HG02885 (cell line): ENCODE data around the gene SASH1.

ENCODE experiments used
- ATAC-seq: cut with Tn5 transposase; IDR thresholded peaks from one replicate; pipeline ENCODE4 v1.9.1; 2021; ENCODE audit warnings: mild to moderate bottlenecking; ENCODE audit not compliant: unreplicated experiment, poor library complexity

The SASH1 gene

DNA sequence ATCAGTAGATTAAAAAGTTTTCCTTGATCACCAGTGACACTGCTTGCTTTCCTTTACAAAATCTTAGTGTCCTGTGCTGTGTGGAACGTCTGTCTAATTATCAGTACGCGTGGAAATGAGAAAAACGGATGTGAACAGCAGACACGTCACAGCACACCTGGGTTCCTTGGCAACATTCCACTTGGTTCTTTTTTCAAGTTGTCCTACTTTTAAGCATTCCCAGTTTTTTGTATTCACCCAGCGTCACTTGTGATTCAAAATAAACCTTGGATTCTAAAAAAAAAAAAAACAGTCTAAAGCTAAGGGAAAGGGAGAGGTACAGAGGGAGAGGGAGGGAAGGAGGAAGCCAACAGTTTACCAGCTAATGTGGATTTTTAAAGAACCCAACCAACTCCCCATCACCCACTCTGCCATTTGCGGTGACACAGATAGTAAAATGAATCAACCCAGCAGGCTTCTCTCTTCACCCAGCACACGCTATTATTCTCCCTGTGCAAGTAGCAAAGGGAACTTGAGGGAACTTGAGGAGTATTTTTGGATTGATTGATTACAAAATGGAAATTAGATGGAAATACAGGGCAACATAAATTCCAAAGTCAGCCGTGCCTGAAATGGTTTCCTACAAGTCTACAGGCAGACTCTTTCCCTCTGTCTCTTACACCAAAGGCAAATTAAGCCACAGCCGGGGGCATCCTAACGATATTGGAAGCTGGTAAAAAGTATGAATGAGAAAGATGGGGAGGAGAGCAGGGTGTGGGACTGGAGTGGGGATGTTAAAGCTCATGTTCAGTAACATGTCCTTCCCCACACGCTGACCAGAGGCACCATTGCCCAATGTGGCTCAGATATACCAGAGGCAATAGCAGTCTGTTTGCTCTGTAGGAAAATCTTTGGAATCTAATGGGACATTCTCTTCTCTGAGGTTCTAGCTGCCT is 129.8 kb downstream of the SASH1 start:
- no peak for ATAC-seq

DNA sequence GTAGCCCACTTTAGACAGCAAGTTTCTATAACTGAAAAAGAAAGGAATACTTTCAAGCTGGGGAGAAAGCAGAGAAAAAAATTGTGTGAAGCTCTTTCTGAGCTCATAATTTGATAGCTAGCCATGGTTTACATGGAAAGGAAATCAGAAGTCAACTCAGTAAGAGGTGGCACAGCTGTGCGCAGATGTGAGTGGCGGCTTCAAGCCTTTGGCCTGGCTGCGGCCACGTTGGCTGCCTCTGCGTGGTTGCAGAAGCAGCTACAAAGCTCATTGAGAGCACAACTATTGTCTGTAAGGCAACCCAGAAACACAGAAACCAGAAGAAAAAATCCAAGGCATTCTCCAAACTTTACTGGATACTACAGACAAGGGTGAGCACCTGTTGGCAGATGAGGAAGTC is 136.9 kb downstream of the SASH1 start:
- no peak for ATAC-seq

DNA sequence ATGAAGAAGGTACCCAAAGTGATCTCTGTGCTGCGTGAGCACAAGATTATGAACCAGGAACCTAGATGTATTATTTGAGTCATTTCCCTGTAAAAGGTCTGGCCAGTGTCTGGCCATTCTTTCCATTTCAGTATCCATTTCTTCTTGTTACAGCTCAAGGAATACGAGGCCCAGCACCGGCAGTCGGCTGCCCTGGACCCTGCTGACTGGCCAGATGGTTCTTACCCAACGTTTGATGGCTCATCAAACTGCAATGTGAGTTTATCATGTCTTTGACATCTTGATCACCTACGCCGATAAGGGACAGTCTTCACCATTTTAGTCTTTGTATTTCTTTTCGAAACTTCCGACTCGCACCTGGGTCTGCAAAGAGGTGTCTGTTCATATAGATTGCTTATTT is 144.8 kb downstream of the SASH1 start:
- no peak for ATAC-seq

DNA sequence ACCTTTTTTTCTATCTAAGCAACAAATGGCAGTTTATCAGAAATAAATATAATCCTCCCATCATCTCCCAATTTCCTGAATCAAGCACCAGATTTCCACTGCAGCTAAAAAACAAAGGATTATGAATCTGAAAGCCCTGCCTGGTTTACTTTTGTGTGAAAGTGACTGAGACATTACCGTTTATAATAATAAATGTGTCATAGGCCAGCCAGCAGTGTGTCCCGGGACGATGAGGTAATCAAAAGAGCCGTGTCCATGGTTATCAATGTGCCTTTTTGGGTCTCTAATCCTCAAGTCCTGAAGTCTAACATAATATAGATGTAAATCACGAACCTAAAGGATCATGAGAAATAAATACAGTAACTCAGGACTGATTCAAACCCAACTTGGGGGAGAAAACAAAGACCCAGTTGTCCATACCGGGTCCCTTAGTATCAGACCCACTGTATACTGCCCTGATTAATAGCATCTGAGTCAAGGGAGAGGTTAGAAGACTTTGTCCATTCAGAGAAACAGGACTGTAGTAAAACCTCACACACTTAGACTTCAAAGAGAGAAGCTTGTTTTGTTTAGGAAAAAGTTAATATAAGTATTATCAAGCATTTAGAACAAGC is 149.1 kb downstream of the SASH1 start:
- no peak for ATAC-seq

DNA sequence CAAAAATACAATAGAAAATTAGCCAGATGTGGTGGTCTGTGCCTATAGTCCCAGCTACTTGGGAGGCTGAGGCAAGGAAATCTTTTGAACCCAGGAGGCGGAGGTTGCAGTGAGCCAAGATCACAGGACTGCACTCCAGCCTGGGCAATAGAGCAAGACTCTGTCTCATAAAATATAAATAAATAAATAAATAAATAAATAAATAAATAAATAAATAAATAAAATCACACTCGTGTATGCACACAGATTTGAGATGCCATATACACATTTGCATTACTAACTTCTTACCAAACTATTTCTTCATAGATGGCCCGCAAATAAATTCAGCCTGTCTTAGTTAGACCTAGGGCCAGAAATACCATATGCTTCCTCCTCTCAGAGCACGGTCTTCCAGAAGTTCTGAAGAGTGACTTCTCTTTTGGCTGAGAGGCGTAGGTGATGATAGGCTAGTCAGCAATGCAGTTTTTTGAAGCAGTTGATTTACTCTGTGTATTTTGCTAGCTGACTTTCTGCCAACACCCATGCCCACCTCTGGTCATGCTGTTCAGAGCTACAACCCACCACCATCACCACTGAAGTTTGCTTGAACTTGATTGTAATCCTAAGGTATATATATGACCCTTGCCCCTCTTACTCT is 150.1 kb downstream of the SASH1 start:
- no peak for ATAC-seq

DNA sequence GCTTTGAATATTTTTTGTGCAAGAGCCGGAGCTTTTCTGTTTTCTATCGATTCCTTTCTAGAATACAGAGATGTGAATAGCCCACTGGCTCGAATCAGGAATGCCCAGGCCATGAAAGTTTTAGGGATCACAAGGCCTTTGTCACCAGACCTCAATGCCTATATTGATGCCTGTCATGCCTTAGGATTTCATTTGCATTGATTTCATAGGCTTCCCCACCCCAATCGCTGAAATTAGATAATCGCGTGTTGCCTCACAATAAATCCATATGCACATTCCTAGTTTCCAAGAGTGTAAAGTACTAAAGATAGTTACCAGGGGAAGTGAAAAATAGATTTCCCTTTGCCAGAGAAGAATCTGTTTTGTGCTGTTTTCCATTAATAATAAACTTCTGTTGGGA is 150.8 kb downstream of the SASH1 start:
- ATAC-seq, result no peak

DNA sequence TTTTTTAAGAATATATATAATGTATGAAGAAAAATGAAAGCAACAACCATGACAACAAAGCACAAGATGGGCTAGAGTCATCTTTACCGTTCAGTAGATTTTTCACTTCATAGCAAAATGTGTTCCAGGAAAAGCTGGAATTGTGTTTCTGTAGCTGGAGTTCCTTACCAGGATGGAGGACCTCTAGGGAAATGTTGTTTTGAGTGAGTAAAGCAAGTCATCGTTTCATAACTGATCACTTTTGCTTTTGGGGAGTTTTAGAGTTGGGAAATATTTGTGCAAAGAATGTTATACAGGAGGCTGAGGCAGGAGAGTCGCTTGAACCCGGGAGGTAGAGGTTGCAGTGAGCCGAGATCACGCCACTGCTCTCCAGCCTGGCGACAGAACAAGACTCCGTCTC is 151.6 kb downstream of the SASH1 start:
- no peak for ATAC-seq

DNA sequence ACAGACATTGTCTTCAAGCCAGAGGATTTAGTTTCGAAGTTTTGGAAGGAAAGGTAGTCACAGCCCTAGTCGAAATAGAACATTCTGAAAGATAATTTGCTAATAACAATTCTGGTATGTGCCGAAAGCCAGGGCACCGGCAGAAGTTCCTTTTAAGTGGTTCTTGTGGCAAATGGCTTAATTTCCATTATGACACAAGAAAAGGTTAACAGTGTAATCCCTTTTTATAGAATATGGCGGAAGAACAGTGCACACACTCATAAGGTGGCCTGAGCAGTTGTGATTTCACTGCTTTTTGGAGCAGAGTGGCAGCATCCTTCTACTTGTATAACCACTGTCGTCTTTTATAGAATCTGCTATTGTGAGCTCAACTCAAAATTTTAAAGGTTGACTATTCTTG is 152.4 kb downstream of the SASH1 start:
- peak; percentile 86 for ATAC-seq

DNA sequence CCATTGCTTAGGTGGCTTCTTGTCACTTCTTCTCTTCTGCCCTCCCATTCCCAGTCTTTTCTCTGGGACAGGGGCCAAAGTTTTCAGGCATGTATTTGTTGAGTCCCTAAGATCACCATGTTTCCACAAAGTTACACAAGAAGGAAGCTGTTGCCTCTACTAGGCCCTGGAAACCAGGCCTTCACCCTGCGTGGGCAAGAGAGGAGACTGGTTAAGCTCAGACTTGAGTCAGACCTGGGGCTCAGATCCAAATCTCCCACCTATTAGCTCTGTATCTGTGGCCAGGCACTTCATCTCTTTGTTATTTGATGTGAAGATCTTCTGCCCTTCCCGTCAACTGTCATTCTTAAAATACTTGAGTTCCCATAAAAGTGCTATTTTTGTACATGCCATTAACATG is 154.6 kb downstream of the SASH1 start:
- no peak for ATAC-seq

DNA sequence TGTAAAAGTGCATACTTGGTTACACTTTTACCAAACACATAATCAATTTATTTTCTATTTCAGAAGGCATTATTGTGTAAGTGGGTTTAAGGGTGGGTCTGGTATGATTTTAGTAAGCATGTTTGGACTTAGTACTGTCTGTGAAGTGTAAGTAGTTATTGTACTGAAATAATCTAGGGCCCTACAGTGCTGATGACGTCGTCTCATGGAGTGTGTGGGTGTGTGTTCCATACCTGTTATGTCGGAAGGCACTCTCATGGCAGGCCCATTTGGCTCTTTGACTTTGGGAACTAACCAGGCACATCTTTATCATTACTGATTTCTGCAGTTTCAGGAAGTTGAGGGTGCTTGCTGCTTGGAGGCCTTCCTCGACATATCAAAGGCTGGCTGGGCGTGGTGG is 155.1 kb downstream of the SASH1 start:
- ATAC-seq, result no peak

DNA sequence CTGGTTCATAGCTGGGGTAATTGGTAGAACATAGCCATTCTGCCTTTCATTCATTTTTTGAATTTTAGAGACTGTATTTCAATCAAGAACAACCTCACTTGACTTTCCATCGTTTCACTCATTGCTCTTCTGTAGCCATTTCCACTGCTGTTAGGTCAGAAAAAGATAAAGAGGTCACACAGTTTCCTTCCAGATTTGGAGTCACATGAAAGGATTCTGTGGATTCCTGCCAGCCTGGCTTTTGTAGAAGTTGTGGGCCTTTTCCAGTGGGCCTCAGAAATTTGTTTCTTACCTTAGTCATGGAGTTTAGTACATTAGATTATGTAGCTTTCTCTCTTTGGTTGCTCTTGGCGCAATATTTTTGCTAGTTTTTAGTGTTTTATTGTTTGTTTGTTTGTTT is 157.8 kb downstream of the SASH1 start:
- no peak for ATAC-seq

DNA sequence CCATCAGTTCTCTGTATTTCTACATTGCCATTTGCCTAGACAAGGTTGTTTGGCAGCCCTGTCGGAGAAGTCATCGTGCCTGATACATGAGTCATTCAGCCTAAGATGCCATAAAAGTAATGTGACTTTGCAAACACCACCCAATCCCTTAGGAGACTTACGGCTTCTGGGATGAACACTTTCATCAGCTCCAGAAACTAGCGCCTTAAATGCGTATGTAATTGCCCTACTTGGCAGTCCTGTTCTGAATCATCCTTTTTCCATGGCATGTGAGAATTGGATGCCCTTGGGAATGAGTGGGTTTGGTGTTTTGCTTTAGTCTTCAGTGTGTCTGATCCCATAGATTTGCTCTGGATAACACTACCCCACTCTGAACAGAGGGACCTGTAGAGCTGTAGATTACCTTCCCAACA is 158.5 kb downstream of the SASH1 start:
- ATAC-seq, result no peak

DNA sequence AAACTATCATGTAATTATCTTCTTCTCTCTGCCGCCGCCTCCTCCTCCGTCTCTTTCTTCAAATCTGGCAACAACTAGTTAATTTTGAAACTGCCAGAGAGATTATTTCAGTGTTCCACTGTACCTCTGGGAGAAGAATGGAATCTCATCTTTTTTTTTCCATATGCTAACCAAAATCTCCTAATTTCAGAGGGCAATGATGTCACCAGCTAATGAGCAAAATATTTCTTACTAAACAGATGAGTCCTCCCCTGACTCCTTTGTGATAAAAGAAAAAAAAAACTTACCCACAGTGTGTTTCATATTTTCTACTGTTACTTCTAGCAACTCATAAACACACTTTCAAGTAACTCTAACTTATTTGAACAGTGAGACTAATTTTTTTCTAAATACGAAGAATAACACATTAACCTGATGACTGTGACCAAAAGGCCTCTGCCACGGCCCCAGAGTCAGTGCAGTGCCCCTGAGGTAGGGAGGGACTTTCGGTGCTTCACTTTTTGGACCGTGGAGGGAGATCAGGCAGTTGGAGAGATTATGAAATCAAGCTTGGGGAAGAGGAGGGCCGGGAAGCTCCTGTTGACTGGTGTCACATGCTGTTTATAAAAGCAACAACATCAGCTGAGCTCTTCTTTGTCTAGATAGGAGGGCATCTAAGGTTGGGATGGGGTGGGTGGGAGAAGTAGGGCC is 159.6 kb downstream of the SASH1 start:
- no peak for ATAC-seq

DNA sequence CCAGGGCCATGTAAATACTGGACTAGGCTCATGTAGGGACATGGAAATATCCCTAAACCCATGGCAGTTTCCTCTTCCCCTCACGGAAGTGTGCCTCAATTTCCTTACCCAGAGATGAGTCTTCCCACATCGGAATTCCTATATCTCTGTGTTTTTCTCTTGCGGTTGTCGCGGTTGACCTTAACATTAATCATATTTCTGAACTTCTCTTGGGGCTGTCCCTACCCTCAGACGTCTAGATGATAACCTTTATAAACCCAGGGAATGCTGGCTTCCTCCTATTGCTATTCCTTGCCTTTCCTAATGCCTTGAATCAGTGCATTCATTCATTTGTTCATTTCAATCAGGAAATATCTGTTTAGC is 160.1 kb downstream of the SASH1 start:
- no peak for ATAC-seq

DNA sequence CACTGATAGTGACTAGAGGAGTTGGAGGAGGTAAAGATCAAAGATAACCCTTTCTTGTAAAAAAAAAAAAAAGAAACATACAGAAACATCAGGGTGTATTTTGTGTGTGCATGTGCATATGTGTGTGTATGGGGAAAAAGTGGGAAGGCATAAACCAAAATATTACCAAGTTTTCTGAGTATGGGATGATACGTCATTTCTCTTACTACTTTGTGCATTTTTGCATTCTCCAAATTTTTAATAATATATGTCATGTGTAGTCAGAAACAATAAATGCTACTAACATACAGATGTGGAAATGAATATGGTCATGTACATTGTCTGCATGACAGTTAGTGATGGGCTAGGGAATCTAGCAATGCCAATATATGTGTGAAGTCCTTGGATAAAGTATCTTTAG is 161.1 kb downstream of the SASH1 start:
- no peak for ATAC-seq

DNA sequence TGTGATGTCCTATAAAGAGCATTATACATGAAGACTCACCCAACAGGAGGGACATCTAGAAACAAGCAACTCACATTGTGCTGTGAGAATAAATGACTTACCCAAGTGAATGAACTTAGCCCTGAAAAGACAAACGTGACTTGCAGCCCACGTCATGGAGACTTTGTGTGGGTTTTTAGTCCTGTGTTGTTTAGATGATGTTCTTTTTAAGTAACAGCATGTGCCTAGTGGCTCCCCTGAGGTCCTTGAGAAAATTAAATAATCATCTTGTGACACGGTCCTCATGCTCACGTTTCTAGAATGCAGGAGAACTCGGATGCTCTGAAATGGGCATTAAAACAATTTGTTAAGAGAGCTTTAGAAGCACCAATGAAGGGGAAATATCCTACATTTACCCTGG is 165.1 kb downstream of the SASH1 start:
- no peak for ATAC-seq

DNA sequence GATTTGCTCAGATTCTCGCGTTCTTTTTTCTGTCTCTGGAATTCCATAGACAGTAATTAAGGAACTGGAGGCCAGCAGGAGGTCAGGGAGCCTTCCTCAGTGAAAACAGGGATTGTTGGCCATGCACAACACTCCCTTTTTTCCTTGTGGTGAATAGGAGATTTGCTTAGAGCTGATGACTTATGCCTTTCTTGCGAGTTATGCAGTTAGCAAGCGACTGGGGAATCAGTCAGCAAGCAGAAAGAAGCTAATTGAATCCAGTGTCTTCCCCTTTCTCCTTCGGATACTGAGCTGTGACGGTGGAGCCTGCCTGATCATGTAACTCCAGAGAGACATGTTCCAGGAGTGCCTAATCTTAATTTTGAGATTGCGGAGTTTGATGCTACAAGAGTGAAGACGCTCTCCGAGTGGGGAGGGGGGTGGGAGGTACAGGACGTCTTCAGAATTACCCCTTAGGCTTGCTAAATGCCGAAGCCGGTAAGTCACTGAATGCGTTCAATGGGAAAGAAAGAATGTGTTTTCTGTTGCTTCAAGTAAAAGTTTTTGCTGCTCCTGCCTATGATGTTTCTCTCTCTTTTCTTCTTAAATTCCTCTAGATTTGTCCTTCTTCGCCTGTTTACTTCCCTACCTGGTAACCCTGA is 165.9 kb downstream of the SASH1 start:
- ATAC-seq, result no peak

DNA sequence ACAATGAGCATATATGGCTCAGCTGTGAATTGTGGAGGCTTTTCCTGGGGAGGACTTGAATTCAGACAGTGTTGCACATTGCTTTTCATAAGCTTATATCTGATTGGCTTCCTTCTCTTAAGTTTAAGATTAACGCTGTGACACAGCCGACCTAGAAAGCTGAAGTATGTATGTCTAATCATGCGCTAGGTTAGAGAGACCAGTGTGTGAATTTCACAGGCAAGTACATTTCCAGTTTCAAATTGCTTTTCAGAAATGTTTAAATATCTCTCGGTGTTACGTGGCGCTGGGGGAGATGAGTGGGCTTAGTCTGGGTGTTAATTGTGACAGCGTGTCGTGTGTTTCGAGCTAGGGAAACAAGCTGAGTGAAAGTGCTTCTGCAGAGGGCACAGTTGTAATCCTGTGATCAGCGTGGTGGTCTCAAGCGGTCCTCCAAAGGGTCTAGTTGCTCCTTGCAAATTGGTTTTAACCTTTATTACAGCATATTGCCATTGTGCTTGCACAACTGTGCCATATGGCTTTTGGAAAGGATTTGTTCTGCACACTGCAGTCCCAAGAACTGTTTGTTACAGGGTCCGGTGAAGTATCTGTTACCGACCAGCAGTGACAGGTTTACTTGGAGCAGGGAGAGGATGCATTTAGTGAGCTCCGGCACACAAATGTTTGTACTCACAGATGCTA is 166.6 kb downstream of the SASH1 start:
- ATAC-seq, result peak; percentile 80

DNA sequence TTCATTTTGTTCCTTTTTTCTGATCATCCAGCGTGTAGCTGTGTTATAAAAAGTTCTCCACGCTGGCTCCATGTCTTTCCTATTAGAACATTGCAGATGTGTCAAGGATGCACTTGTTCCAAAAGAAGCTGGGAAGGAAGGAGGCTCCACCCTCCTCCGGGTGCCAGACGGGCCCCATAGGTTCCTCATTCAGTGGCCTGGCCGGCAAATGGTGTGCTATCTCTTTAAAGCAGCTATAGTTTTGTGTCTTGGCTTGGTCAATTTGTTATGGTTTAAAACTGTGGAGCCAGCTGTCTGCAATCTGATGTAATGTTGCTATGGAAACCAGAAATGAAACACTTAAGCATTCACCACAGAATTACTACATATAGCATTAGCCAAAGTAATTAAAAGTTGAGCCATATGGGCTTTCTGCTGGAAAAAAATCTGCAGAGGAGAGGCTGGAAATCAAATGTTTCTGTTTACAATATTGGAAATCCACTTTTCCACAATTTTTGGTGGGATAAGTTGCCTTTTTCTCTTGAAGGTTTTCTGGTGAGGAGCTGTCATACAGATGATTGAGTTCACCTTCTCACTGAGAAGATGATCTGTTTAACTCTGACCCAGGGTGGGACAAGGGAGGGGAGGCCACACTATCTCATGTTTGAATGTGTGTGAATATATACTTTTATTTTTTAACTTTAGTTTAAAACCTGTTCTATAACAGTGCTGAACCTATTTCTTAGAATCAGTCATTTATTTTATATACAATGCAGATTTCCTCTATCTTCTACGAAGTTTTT is 167.4 kb downstream of the SASH1 start:
- peak; percentile 78 for ATAC-seq
